KMS-11 (cell line): ENCODE results near the gene NLRC3.

Source experiments
- H2AFZ ChIP-seq: fragments of 200-600 bp; sonication (generic); 2 replicates; pipeline ENCODE4 v1.6.1; 2016; ENCODE audit warnings: antibody characterized with exemption, mixed run types, low read depth
- H3K27ac ChIP-seq: fragments of 200-600 bp; sonication (generic); 2 replicates; pipeline ENCODE4 v1.6.1; 2016; ENCODE audit warnings: mild to moderate bottlenecking, mixed run types
- H3K27me3 ChIP-seq: fragments of 200-600 bp; sonication (generic); 2 replicates; pipeline ENCODE4 v1.6.1; 2017; ENCODE audit warnings: mild to moderate bottlenecking, low read depth, mixed run types, moderate library complexity; ENCODE audit not compliant: insufficient read depth
- H3K36me3 ChIP-seq: fragments of 200-600 bp; sonication (generic); 2 replicates; pipeline ENCODE4 v1.6.1; 2017; ENCODE audit warnings: mild to moderate bottlenecking, mixed run types; ENCODE audit not compliant: insufficient read depth
- H3K4me1 ChIP-seq: fragments of 200-600 bp; sonication (generic); 2 replicates; pipeline ENCODE4 v1.6.1; 2016; ENCODE audit warnings: mild to moderate bottlenecking, low read depth, mixed run types; ENCODE audit not compliant: poor library complexity, severe bottlenecking
- H3K4me2 ChIP-seq: fragments of 200-600 bp; sonication (generic); 2 replicates; pipeline ENCODE4 v1.7.0; 2016; ENCODE audit warnings: mild to moderate bottlenecking, mixed run types
- H3K4me3 ChIP-seq: fragments of 200-600 bp; sonication (generic); IDR thresholded peaks from 2 replicates; pipeline ENCODE4 v1.6.1; 2017; ENCODE audit warnings: low read depth, low read length, mixed read lengths; ENCODE audit not compliant: insufficient read depth
- H3K79me2 ChIP-seq: fragments of 200-600 bp; sonication (generic); 2 replicates; pipeline ENCODE4 v1.6.1; 2016; ENCODE audit warnings: low read depth, mixed run types; ENCODE audit not compliant: insufficient read depth
- H3K9ac ChIP-seq: fragments of 200-600 bp; sonication (generic); 2 replicates; pipeline ENCODE4 v1.6.1; 2016; ENCODE audit warnings: mild to moderate bottlenecking, mixed run types
- H4K20me1 ChIP-seq: fragments of 200-600 bp; sonication (generic); 2 replicates; pipeline ENCODE4 v1.6.1; 2016; ENCODE audit warnings: mild to moderate bottlenecking, mixed run types; ENCODE audit not compliant: insufficient read depth
- CTCF ChIP-seq: fragments of 200-600 bp; sonication (generic); conservative IDR thresholded peaks from 2 replicates; pipeline ENCODE4 v1.6.1; 2017; ENCODE audit warnings: low read depth, mild to moderate bottlenecking, antibody characterized with exemption, low read length, moderate library complexity, mixed read lengths

The NLRC3 gene

DNA sequence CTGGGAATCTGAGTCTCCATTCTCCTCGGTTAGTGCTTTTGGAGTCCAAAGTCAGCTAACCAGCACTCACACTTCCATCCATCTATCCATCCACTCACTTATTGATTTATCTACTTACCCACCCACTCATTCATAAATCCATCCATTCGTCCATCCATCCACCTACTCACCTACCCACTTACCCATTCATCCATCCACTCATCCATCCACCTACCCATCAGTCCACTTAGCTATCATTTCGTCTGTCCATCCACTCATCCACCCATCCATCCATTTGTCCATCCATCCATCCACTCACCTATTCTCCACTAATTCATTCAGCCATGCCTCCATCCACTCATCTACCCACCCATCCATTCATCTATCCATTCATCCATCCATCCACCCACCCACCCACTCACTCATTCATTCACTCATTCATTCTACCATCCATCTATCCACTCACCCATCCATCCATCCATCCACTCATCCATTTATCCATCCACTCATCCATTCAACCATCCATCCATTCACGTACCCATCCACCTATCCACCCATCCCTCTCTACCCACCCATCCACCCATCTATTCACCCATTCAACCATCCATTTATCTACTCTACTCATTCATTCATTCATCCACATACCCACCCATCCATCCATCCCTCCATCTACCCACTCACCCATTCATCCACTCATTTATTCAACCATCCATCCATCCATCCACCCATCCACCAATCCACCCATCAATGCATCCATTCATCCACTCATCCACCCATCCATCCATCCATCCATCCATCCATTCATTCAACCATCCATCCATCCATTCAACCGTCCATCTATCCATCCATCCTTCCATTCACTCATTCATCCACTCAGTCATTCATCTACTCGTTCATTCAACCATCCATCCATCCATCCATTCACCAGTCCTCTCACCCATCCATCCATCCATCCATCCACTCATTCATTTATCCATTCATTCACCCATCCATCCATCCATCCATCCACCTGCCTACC lies 26.1 kb downstream of the NLRC3 start:
- Histone ChIP-seq H3K79me2 (no peaks in the 10 kb centered on the region), H4K20me1 (no peaks in the 10 kb centered on the region), H2AFZ (no peak overlapping the region), H3K4me3 (no peak overlapping the region), H3K4me1 (no peaks in the 10 kb centered on the region), H3K27me3 (no peaks in the 10 kb centered on the region), H3K36me3 (no peaks in the 10 kb centered on the region), H3K27ac (no peak overlapping the region), H3K9ac (no peak overlapping the region), H3K4me2 (no peak overlapping the region)
- TF ChIP-seq CTCF, result no peak

DNA sequence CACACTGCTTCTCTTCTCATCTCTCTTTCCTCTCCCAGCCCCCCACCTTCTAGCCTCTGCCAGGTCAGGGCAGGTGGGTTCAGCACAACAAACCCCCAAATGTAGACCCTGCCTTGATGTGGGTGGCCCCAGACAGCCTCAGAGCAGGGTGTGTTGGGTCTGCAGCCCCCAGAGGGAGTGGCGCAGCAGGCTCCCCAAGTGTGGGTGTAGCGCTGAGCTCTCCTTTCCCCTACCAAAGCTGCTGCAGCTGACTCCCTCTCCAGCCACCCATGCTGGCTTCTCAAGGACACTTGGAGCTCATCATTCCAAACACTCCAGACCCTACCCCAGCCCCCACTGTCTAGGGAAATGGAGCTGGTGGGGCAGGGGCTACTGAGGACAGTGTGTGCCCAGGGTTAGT lies 27.3 kb downstream of the NLRC3 start:
- no peaks in the 10 kb centered on the region for H3K27me3 ChIP-seq
- no peak overlapping the region for H2AFZ ChIP-seq
- H3K4me1 ChIP-seq, result no peaks in the 10 kb centered on the region
- no peak overlapping the region for H3K4me2 ChIP-seq
- H3K79me2 ChIP-seq, result no peaks in the 10 kb centered on the region
- H3K36me3 ChIP-seq, result no peaks in the 10 kb centered on the region
- H3K9ac ChIP-seq, result no peak overlapping the region
- no peak for TF ChIP-seq CTCF
- no peak overlapping the region for H3K27ac ChIP-seq
- H3K4me3 ChIP-seq, result no peak overlapping the region
- H4K20me1 ChIP-seq, result no peaks in the 10 kb centered on the region

GRCh38 chr16:3548859-3549258 lies 28.3 kb downstream of the NLRC3 start:
- no peaks in the 10 kb centered on the region for H3K27me3 ChIP-seq
- no peak for TF ChIP-seq CTCF
- no peaks in the 10 kb centered on the region for H4K20me1 ChIP-seq
- no peaks in the 10 kb centered on the region for H3K79me2 ChIP-seq
- H3K27ac ChIP-seq, result no peak overlapping the region
- no peak overlapping the region for H3K4me2 ChIP-seq
- H3K4me3 ChIP-seq, result no peak overlapping the region
- no peaks in the 10 kb centered on the region for H3K36me3 ChIP-seq
- no peaks in the 10 kb centered on the region for H3K4me1 ChIP-seq
- no peak overlapping the region for H3K9ac ChIP-seq
- H2AFZ ChIP-seq, result no peak overlapping the region

- no peaks in the 10 kb centered on the region for H3K36me3 ChIP-seq
- no peaks in the 10 kb centered on the region for H3K27me3 ChIP-seq
- H4K20me1 ChIP-seq, result no peaks in the 10 kb centered on the region
- H3K27ac ChIP-seq, result no peak overlapping the region
- H3K4me3 ChIP-seq, result no peak overlapping the region
- H3K9ac ChIP-seq, result no peak overlapping the region
- no peak overlapping the region for H3K4me2 ChIP-seq
- no peaks in the 10 kb centered on the region for H3K79me2 ChIP-seq
- no peaks in the 10 kb centered on the region for H3K4me1 ChIP-seq
- TF ChIP-seq CTCF, result no peak
- no peak overlapping the region for H2AFZ ChIP-seq
Observed at GRCh38 chr16:3548445-3548844, 28.8 kb downstream of the NLRC3 start.
